Hematopoietic multipotent progenitor cell treated with erythropoietin and hydrocortisone succinate and interleukin-3 and kit ligand, for 4 days (in vitro differentiated cells): ENCODE measurements around the gene FOXP1.

ENCODE experiments used
- DNase-seq: peaks from one replicate; pipeline ENCODE4 v3.0.0-alpha.2; 2015

Gene FOXP1

DNA sequence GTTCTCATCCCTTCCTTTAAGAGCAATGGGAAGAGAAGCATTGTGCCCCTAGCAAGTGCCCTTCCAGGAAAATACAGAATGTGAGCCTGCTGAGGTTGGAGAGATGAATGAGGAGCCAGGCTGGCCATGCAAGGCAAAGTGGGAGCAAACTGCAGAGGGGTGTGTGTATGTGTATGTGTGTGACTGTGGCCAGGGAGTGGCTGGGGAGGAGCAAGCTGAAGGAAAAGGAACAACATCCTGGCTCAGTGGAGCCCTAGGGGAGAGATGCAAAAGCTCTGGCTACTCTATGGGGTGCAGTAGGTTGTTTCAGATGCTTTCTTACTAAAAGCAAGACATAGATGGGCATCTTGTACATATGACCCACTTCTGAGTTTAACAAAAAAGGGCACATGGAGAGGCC, 20.6 kb downstream of the FOXP1 start:
- no peak for DNase-seq

DNA sequence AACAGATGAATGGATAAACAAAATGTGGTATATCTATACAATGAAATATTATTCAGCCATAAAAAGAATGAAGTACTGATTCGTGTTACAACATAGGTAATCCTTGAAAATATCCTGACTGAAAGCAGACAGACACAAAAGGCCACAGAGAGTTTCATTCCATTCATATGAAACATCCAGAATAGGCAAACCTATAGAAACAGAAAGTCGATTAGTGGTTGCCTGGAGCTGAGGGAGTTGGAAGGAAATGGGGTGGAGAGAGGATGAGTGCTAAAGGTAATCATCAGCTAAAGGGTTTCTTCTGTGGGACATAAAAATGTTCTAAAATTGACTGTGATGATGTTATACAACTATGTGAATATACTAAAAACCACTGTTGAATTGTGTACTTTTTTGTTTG, 22.9 kb downstream of the FOXP1 start:
- DNase-seq: no peak

DNA sequence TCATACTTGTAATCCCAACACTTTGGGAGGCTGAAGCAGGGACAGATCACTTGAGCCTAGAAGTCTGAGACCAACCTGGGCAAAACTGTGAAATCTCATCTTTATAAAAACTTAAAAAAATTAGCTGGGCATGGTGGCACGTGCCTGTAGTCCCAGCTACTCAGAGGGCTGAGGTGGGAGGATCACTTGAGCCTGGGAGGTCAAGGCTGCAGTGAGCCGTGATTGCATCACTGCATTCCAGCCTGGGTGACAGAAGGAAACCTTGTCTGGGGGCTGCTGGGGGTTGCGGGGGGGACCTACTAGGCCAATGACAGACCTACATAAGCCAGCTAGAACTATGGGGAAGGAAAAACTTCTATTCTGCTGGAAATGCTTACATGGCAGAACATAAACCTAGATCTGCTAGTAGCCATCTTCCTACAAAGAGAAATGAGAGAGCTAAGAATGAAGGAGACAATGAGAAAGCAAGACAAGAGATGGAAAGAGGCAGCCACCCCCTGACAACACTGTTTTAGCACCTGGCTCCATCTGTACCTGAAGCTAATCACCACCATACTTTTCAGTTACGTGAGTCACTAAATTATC, 23.9 kb downstream of the FOXP1 start:
- no peak for DNase-seq

DNA sequence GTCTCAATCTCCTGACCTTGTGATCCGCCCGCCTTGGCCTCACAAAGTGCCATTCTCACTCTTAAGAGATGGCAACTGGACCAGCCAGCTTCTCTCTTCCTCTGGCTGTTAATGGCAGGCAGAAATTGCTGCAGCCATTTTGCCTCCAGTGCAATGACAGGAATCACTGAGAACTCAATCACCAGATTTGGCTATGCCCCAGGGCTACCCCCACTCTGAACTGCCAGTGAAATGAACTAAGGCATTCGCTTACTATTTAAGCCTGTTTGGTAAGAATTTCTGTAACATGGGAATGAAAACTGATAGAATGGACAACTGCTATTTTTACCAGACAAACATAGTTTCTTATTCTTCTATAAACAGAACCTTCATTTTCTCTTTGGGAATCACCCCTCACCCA, 24.5 kb downstream of the FOXP1 start:
- DNase-seq: no peak

DNA sequence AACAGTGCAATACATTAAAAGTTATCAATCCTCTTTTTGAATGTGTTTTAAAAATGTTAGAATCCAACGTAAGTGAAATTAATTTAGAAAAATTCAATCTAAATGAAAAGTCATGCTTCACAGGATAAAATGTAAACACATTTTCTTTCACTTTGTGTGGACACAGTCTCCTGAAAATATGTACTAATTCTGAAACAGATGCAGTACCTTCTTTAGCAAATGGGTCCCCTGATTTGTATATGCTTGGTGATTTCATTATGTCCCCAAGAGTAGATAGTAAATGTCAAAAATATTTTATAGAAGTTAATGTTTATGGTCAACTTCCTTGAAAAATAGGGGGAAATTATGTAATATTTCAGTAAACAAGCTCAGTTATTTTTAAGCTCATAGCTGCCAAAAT, 28.9 kb downstream of the FOXP1 start:
- DNase-seq: no peak

DNA sequence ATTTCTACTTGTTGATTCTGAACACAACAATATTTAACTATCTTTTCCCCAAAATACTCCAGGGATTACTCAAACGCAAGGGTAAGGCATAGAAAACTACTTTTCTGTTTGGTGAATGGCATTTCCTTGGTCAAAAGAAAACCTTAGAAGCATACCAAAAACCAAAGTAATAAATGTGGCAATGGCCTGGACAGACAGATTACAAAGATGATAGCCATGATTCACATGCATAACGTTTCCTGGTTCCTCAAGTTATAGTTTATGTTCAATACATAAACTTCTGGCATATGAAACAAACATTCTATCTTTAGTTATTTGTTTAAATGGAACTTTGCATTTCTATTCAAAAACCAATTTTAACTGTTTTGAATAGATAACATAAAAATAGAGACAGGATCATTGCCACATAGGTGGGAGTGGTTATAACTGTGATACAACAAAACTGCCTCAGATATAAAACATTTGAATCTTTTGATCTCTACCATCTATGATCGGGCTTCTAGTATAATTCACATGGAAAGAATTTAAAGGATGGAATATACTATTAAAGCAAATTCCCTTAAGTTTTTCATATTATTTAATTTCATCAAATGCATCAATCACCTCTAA, 32.1 kb downstream of the FOXP1 start:
- peak; percentile 53 for DNase-seq

DNA sequence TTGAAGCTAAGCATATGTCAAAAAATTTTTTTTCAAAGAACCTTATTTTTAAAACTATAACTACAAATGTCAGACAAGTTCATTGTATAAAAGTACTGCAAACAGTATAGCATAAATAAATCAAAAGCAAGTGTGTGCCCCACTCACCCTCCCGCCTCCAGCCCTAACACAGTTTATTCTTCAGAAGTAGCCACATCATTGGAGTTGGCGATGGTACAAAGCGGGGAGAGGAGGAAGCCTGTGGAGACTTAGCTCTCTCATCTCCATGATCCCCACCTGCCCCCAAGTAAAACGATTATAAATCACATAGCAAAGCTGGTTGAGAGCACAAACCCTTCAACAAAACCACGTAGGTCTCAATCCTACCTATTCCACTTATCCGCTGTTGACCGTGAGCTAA, 33.6 kb downstream of the FOXP1 start:
- peak; percentile 37 for DNase-seq

DNA sequence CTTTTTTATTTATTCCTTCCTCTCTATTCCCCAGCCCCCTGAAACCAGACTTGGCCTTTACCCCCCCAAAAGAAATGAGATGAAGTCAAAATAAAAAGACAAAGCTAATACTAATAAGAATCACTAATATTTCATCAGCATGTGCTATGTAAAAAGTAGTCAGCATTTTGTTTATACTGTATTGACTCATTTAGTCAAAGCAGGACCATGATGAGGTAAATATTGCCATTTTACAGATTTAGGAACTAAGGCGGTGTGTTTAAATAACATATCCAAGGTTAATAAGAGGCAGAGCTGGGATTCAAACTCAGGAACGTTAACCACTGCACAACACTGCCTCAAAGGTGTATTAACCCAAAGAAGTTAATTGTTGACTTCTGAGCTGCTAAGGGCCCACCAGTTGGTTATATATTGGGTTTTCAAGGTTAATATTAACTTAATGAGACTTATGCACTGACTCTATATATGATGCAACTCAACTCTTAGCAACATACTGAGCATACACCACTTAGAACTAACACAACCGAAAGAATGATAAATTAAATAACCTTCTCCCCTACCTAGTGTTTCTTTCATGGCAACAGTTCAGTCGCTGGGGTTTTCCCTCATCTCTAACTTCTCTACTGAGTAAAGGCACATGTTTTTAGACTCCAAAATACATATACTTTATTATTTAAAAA, 34.7 kb downstream of the FOXP1 start:
- DNase-seq: no peak

DNA sequence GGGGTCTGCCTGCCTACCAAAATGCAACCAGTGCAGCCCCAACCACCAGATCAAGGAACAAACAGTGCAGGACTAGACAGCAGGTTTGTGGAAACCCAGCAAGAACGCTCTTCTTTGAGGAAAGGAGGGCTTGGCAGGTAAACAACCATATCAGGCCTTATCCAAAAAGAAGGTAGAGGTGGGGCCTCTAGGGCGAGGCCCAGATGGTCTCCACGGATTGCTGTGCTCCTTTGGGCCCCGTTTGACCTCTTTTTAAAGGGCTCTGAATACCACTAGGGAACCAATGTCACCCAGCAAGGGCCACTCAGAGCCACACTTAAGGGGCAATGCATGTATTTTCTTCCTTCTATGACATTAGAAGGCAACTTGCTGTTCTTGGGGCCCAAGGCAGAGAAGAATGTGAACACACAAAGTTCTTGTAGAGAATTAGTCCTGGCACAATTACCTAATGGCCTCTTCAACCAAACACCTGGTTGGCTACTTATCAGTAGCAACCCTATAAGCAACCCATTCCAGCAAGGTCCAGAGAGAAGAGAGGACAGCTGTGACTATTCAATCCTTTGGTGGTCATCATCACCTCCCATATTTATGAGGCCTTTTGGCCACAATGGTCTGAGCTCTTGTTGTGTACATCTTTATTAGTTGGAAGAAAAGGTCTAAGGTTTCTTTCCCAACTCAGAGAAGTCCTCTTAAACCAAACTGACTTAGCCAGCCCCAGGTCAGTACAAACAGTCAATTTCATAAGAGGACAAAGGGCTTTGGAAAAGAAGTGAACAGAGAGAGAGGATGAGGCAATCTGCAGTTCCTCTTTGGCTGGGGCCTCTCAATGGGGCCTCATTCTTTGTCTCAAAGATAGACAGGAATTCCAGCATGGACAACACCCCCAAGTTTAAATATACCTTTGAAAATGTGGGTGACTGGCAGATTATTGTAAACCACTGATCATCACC, 36.0 kb downstream of the FOXP1 start:
- DNase-seq: peak; percentile 76

DNA sequence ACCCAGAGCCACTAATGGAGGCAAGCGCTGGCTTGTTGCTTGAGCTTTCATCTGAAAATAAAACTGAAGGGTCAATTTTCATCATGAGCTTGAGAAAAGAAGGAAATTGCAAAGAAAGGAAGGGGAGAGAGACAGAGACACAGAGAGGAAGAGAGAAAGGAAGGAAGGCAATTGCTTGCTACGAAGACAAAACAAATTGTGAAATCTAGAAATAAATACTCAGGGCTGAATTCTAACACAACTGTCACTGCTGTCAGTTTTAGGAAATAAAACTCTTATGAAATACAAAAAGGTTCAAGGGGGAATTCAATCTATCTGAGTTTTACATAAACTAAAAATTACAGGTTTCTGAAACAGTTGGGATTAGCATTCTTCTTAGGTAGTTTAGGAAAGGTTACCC, 36.7 kb downstream of the FOXP1 start:
- peak; percentile 38 for DNase-seq

DNA sequence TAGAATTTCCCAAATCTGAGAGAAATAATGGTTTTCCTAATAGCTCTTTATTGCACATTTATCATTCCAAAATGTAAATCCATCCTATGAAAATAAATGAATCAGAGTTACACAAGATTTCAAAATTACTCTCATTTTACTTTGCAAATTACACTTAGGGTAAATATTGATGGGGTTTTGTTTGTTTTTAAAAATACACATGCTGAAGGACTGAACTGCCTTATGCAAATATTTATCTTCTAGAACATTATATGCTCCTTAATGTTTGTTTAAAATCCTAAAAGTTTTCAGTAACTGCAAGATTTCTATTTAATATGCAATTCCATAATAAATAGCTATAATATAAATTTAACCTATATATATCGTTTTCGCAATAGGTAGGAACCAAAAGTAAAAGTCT, 38.2 kb downstream of the FOXP1 start:
- DNase-seq: no peak

DNA sequence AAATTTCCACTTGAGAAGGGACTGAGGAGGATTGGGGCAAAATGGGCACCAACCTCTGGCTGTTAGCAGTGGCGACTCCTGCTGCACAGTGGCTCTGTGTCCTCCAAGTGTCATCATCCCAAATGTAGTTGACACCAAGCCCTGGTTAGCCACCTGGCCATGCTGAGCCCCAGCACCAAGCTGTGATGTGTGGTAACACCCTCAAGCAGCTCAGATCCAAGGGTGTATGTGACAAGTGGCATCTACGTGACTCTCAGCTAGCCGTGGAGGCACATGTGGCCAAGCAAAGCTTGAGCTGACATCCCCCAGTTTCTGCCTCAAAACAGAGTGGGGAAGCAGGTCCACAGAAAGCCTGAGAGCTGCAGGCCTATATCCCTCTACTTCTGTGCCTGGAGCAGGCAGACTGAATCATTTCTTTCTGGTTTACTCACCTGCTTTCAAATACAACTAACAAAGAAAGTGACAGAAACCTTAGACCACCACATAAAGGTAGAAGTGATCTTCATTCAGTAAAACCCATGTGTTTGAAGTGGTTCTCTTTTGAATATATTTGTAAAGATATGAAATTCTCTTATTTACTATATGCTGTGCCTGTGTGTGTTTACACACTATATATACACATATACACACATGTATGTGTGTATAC, 40.0 kb downstream of the FOXP1 start:
- peak; percentile 33 for DNase-seq

DNA sequence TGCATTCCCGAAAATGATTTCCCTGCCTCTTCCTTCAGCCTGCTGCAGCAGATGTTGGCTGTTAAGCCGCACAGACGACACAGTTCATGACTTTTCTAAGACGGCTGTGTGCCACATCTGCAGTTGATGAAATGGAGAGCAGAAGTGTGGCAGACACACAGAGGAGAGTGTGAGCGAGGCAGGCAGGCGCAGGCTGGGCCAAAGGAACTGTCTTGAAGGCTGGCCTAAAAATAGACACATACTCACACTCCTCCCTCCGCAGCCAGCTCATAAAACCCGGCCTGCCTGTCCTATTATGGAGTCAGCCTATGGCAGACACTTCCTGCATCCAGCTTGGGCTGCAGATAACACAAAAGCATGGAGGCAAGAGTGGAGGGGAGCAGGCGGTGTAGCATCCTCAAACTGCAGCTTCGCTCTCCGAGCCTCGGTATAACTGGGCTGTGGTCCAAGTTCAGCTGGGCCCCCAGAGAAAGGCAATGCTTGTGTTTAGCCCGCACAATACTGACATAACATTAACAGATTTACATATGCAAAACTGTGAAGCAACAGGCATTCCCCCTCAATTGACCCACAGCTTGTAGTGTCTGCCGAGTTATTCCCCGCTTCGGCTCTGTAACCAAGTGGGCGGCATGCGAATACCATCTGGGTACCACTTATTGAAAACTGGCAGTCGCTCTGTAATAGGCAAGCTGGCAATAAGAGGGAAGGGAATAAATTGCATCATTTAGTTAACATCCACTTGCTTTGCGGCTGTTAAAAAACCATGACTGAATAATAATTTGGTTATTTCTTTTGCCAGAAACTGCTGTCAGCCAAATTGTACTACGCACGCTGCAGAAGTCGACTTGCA, 40.8 kb downstream of the FOXP1 start:
- peak; percentile 95 for DNase-seq

DNA sequence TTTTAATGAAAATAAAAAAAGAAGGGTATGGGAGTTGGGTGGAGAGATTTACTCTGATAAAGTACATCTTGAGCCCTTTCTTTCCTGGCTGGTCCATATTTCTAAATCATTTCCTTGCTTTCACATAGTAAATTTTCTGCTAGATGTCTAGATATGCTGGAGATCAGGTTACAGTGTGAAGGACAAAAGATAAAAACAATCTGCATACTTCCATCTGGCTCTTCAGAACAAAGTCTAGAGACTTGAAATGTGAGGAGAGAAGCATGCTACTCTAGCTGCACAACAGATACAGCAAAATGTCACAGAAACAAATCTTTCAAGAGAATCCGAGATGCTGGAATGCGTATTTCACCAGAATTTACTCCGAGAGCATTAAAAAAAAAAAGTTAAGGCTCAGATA, 42.2 kb downstream of the FOXP1 start:
- peak; percentile 33 for DNase-seq

DNA sequence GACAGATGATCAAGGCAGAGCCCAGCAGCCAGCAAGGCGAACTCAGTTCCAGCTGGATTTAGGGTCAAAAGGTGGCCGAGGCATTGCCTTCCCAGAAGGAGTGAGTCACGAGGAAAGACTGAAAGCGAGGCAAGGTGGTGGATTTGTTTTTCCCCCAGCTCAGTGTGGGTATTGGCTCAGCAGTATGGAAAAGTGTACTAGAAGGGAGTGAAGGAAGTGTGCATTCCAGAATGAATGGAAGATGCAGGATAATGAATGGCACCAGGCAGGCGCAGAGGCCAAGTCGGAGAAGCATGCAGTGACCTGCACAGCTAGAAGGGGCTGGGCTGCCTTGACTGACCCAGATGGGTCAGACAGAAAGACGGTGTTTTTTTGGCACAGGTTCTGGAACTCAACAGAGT, 46.3 kb downstream of the FOXP1 start:
- no peak for DNase-seq

DNA sequence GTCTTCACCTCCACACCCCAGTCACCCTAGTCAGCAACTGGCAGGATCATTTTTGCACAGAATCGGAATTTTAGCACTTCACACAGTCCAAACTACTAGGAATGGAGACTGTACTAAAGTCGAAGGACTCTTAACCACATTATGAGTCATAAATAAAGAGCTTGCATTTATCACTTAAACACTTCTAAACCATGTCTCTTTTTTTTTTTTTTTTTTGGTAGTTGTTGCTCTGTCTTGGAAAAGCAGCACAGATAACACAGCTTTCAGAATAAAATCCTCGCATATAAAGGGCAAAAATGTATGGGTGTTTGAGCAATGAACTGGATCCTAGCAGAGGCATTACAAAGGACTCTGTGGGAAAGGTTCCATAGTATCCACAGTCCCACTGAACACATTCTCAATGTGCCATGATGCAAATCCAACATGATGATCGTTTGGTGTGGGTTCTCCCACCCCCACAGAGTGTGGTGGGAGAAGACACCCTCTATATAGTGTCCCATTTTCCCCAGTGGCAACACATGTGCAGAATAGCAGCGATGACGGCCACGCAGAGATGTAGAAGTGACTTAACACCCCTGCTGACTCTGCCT, 47.1 kb downstream of the FOXP1 start:
- peak; percentile 76 for DNase-seq

DNA sequence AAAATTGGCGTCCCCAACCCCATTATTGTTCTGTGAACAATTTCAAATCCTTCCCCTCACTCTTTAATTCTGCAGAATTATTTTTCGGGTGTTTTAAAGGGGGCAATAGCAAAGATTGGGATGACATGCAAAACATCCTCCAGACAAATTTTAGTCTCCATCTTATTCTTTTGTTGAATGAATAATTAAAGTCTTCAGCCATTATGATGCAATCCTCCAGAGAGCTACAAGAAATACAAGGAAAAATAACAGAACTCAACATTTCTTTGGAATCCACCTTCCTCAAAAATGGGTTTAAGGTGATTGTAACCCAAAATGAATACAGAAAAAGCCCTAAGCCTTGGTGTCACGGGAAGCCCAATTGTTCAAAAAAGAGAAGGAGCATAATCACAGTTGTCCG, 49.9 kb downstream of the FOXP1 start:
- no peak for DNase-seq

DNA sequence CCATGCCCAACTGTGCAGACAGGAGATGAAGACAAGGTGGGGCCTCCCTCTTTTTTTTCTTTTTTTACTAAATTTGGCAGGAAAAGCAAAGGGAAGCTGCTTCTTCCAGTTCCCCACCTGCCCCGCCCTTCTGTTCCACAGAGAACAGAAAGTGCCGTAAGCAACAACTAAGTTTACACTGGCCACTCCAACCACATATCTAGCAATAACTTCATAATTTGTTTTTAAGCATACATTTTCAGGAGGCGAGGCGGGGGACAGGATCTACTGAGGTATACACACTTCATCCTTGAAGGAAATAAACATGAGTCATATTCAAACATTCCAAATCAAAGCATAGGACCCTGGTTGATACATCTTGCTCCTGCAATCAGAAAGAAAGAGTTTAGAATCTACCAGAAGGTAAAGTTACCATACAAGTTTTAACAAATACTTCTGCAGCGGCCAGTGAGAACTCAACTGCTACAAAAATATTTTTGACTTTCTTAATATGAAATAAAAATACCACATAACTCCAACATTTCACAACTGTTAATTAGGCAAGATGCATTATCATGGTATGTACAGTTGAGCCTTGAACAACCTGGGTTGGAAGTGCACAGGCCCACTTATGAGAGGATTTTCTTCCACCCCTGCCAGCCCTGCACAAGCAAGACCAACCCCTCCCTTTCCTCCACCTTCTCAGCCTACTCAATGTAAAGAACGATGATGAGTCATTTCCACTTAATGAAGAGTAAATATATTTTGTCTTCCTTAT, 50.7 kb downstream of the FOXP1 start:
- peak; percentile 49 for DNase-seq

DNA sequence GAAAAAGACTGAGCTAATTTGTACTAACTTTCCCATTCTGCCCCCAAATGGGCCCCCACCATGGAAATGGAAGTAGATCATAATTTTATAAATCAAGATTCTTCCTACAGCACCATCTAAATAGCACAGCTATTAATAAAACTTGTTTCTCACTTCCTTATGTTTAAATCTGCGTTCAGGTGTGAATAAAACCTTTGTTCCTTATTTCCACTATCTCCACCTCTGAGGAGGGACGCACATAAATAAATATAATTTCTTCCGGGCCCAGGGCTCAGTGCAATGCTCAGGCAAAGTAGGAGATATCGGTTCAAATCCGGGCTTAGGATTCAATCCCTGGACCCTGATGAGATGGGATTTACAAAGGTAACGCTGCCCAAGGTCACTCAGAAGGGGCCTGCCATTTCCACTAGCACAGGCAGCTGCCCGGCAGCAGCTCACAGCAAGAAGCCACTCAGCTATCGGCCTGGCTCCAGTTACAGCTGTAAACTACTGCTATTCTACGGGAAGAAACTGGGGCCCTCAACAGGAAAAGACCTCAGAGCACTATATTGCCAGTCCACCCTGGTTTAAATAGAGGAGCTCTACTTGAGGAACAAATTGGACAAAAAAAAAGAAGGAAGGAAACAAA, 52.5 kb downstream of the FOXP1 start:
- DNase-seq: no peak

DNA sequence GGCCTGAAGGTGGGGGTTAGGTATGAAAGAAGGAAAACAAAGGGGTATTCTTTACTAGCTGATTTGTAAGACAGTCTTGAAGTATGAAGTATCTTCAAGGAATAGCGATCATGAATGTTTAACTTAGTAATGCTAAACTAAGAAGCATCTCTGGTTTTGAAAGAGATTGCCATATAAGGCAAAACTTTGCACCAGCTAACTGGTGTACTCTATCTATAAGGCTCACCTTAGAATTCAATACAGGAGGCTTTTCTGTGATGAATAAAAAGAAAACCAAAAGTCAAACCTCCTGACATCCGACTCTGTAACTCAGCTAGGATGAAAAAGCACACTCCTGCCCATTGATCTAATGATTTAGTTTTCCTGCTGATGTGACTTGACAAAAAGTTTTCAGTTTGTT, 54.7 kb downstream of the FOXP1 start:
- DNase-seq: no peak
